ENCODE results near the gene ENOX1.
A peak's percentile ranks its signal among the peaks of the same experiment; 100 is the strongest.

ENOX1 gene

GRCh38 chr13:43369319-43369718 lies 417.5 kb downstream of the ENOX1 start:
- H3K4me1 ChIP-seq (ENCODE audit: insufficient read depth, low read length, severe bottlenecking): peaks cover 10% of the 10 kb centered on the region
- no peak for TF ChIP-seq EZH2 (IDR thresholded peaks at IDR 0.05; ENCODE audit: borderline replicate concordance, low read length)
- no peak for TF ChIP-seq CTCF (IDR thresholded peaks at IDR 0.05; ENCODE audit: low read length)
- no peaks in the 10 kb centered on the region for H3K9me2 ChIP-seq (ENCODE audit: low read depth, low read length)
- H3F3A ChIP-seq (ENCODE audit: insufficient read depth, low read length): no peaks in the 10 kb centered on the region
- H4K20me1 ChIP-seq (ENCODE audit: insufficient read depth, low read length): no peaks in the 10 kb centered on the region
- H3K27ac ChIP-seq (ENCODE audit: low read depth, low read length, poor library complexity, severe bottlenecking): no peak overlapping the region
- no peak overlapping the region for H3K4me3 ChIP-seq (ENCODE audit: low read depth, low read length, poor library complexity, severe bottlenecking)
- H3K79me2 ChIP-seq (ENCODE audit: insufficient read depth, low read length): no peaks in the 10 kb centered on the region
- H3K36me3 ChIP-seq (ENCODE audit: insufficient read depth, low read length): no peaks in the 10 kb centered on the region
- H2AFZ ChIP-seq (ENCODE audit: low read length): no peak overlapping the region
- no peak overlapping the region for H3K4me2 ChIP-seq (ENCODE audit: low read length)
- no peaks in the 10 kb centered on the region for H3K9me3 ChIP-seq (ENCODE audit: low read length)
- no peaks in the 10 kb centered on the region for H3K27me3 ChIP-seq (ENCODE audit: insufficient read depth, low read length)
- H3K9ac ChIP-seq (ENCODE audit: low read length): no peak overlapping the region

GRCh38 chr13:43368003-43368402 lies 418.8 kb downstream of the ENOX1 start:
- Histone ChIP-seq H3K36me3 (ENCODE audit: insufficient read depth, low read length) (no peaks in the 10 kb centered on the region), H3F3A (ENCODE audit: insufficient read depth, low read length) (no peaks in the 10 kb centered on the region), H4K20me1 (ENCODE audit: insufficient read depth, low read length) (no peaks in the 10 kb centered on the region), H3K9ac (ENCODE audit: low read length) (no peak overlapping the region), H3K9me2 (ENCODE audit: low read depth, low read length) (no peaks in the 10 kb centered on the region), H2AFZ (ENCODE audit: low read length) (peak overlapping the region; percentile 68; the same call in 1 of the 2 replicates), H3K4me1 (ENCODE audit: insufficient read depth, low read length, severe bottlenecking) (peaks cover 10% of the 10 kb centered on the region), H3K4me2 (ENCODE audit: low read length) (peak overlapping the region; percentile 50), H3K27ac (ENCODE audit: low read depth, low read length, poor library complexity, severe bottlenecking) (no peak overlapping the region), H3K4me3 (ENCODE audit: low read depth, low read length, poor library complexity, severe bottlenecking) (peak overlapping the region; percentile 23), H3K9me3 (ENCODE audit: low read length) (no peaks in the 10 kb centered on the region), H3K79me2 (ENCODE audit: insufficient read depth, low read length) (no peaks in the 10 kb centered on the region), H3K27me3 (ENCODE audit: insufficient read depth, low read length) (no peaks in the 10 kb centered on the region)
- TF ChIP-seq EZH2 (IDR thresholded peaks at IDR 0.05; ENCODE audit: borderline replicate concordance, low read length): no peak
- TF ChIP-seq CTCF (IDR thresholded peaks at IDR 0.05; ENCODE audit: low read length): no peak

- Histone ChIP-seq H3K27ac (ENCODE audit: low read depth, low read length, poor library complexity, severe bottlenecking) (no peak overlapping the region), H3K4me1 (ENCODE audit: insufficient read depth, low read length, severe bottlenecking) (peaks cover 10% of the 10 kb centered on the region), H4K20me1 (ENCODE audit: insufficient read depth, low read length) (no peaks in the 10 kb centered on the region), H2AFZ (ENCODE audit: low read length) (no peak overlapping the region), H3K9me3 (ENCODE audit: low read length) (no peaks in the 10 kb centered on the region), H3K4me3 (ENCODE audit: low read depth, low read length, poor library complexity, severe bottlenecking) (no peak overlapping the region), H3K36me3 (ENCODE audit: insufficient read depth, low read length) (no peaks in the 10 kb centered on the region), H3K27me3 (ENCODE audit: insufficient read depth, low read length) (no peaks in the 10 kb centered on the region), H3F3A (ENCODE audit: insufficient read depth, low read length) (no peaks in the 10 kb centered on the region), H3K4me2 (ENCODE audit: low read length) (no peak overlapping the region), H3K9ac (ENCODE audit: low read length) (no peak overlapping the region), H3K79me2 (ENCODE audit: insufficient read depth, low read length) (no peaks in the 10 kb centered on the region), H3K9me2 (ENCODE audit: low read depth, low read length) (no peaks in the 10 kb centered on the region)
- TF ChIP-seq EZH2 (IDR thresholded peaks at IDR 0.05; ENCODE audit: borderline replicate concordance, low read length): no peak
- TF ChIP-seq CTCF (IDR thresholded peaks at IDR 0.05; ENCODE audit: low read length): no peak
Measured at GRCh38 chr13:43365039-43365344, 421.8 kb downstream of the ENOX1 start.

Measured in OCI-LY1 (cell line).